ENCODE data around the gene DAGLA. TPM values are rescaled to one million over a fixed set of nuclear protein-coding genes. Genes with fewer than 3 reads are reported as not detected.

DAGLA gene
- total and polyA plus RNA-seq, 3 donors from 2014 or later = 5.1 to 8.3 (median 7.1) TPM

- 89 to 93% methylated on average over 10 to 17 of the region's 18 CpGs for WGBS, 2 donors
- no peak for DNase-seq
- Histone ChIP-seq H3K4me3 (no peak overlapping the region), H3K27me3 (no peaks in the 10 kb centered on the region), H3K36me3 (ENCODE audit: low read depth, missing control alignments) (no peaks in the 10 kb centered on the region), H3K27ac (no peak overlapping the region), H3K9me3 (no peaks in the 10 kb centered on the region), H3K4me1 (peaks cover 20% of the 10 kb centered on the region)
- intact Hi-C loops (cut with DNase I; ENCODE audit: low total_unique reads) = loop anchor here (10.0 kb wide), 2 partner anchors 159 to 309 kb away; partner anchors contain the start of gene BEST1
- TF ChIP-seq POLR2A (IDR thresholded peaks at IDR 0.05) (no peak), CTCF (IDR thresholded peaks at IDR 0.05) (no peak)
Observed at GRCh38 chr11:61795876-61796526, 115.8 kb downstream of the DAGLA start.

MicroRNA genes within 50 kb of the gene (microRNA counts, 767-probe panel; counts per million panel counts)
- 0 to 152 counts per million in 2 donors for microRNA hsa-miR-611

Other genes with a start within 250 kb of the DAGLA start
- gene LRRC10B, start 171.6 kb upstream of the DAGLA start, total RNA-seq = 1 to 10 TPM; 4.8 to 6.4 TPM
- gene LRRC10B, start 171.6 kb upstream of the DAGLA start, polyA plus RNA-seq (ENCODE audit: insufficient read depth, low read depth, low replicate concordance) = 5.5 TPM
- 1 to 10 TPM; 8.7 to 9.0 TPM for gene SYT7, start 99.3 kb upstream of the DAGLA start, total RNA-seq
- 5.9 TPM for gene SYT7, start 99.3 kb upstream of the DAGLA start, polyA plus RNA-seq (ENCODE audit: insufficient read depth, low read depth, low replicate concordance)
- 10 to 100 TPM in 1 of 2 donors, 1 to 10 TPM in 1; 9.2 to 10.7 TPM for gene MYRF, start 72.2 kb downstream of the DAGLA start, total RNA-seq
- 15.2 TPM for gene MYRF, start 72.2 kb downstream of the DAGLA start, polyA plus RNA-seq (ENCODE audit: insufficient read depth, low read depth, low replicate concordance)
- 10 to 100 TPM; 46.7 to 55.6 TPM for gene TMEM258, start 112.2 kb downstream of the DAGLA start, total RNA-seq
- 162 TPM for gene TMEM258, start 112.2 kb downstream of the DAGLA start, polyA plus RNA-seq (ENCODE audit: insufficient read depth, low read depth, low replicate concordance)
- gene FEN1, start 112.5 kb downstream of the DAGLA start, total RNA-seq = 10 to 100 TPM; 22.7 to 31.5 TPM
- gene FEN1, start 112.5 kb downstream of the DAGLA start, polyA plus RNA-seq (ENCODE audit: insufficient read depth, low read depth, low replicate concordance) = 27.3 TPM
- gene FADS1, start 136.6 kb downstream of the DAGLA start, total RNA-seq = 10 to 100 TPM; 24.5 to 39.8 TPM
- 21.1 TPM for gene FADS1, start 136.6 kb downstream of the DAGLA start, polyA plus RNA-seq (ENCODE audit: insufficient read depth, low read depth, low replicate concordance)
- gene FADS2, start 147.9 kb downstream of the DAGLA start, total RNA-seq = 100 to 1,000 TPM in 1 of 2 donors, 10 to 100 TPM in 1; 73.5 to 123 TPM
- 80.8 TPM for gene FADS2, start 147.9 kb downstream of the DAGLA start, polyA plus RNA-seq (ENCODE audit: insufficient read depth, low read depth, low replicate concordance)
- gene FADS3, start 211.2 kb downstream of the DAGLA start, total RNA-seq = 10 to 100 TPM; 50.6 to 88.5 TPM
- gene FADS3, start 211.2 kb downstream of the DAGLA start, polyA plus RNA-seq (ENCODE audit: insufficient read depth, low read depth, low replicate concordance) = 20.5 TPM
- 10 to 100 TPM; 57.7 to 65.8 TPM for gene RAB3IL1, start 237.2 kb downstream of the DAGLA start, total RNA-seq
- gene RAB3IL1, start 237.2 kb downstream of the DAGLA start, polyA plus RNA-seq (ENCODE audit: insufficient read depth, low read depth, low replicate concordance) = 88.2 TPM